ENCODE results near the gene TTC3. TPM values are rescaled to one million over a fixed set of nuclear protein-coding genes. Genes with fewer than 3 reads are reported as not detected.

TTC3 gene
- total RNA-seq, 1 experiment from 2014 or later, result 92.8 TPM

DNA sequence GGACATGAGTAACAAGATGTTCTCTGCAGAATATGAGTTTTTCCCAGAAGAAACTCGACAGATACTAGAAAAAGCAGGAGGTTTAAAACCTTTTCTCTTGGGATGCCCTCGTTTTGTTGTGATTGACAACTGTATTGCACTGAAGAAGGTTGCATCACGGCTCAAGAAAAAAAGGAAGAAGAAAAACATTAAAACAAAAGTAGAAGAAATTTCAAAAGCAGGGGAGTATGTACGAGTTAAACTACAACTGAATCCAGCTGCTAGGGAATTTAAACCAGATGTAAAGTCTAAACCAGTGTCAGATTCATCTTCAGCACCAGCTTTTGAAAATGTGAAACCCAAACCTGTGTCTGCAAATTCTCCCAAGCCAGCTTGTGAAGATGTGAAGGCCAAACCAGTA is 92.5 kb downstream of the TTC3 start:
- Mint-ChIP-seq H3K36me3 (ENCODE audit: insufficient read depth, unreplicated experiment) (peaks cover 45% of the 10 kb centered on the region), H3K4me1 (ENCODE audit: low read depth, unreplicated experiment) (no peaks in the 10 kb centered on the region), H3K27ac (ENCODE audit: unreplicated experiment) (no peak overlapping the region), H3K9me3 (ENCODE audit: unreplicated experiment) (no peaks in the 10 kb centered on the region), H3K27me3 (ENCODE audit: insufficient read depth, unreplicated experiment) (no peaks in the 10 kb centered on the region), H3K4me3 (ENCODE audit: unreplicated experiment) (no peak overlapping the region)
- POLR2A ChIA-PET, result no interaction called here
- no peaks in the 10 kb centered on the region for H3K9me3 ChIP-seq
- H3K4me1 ChIP-seq, result no peaks in the 10 kb centered on the region
- intact Hi-C loops (cut with micrococcal nuclease; ENCODE audit: unreplicated experiment), result no loop called here
- H3K4me3 ChIP-seq (ENCODE audit: low read depth, low read length), result no peak overlapping the region
- BruUV-seq (replicated peaks), result no TSS peak
- TF ChIP-seq, protein P1, sequence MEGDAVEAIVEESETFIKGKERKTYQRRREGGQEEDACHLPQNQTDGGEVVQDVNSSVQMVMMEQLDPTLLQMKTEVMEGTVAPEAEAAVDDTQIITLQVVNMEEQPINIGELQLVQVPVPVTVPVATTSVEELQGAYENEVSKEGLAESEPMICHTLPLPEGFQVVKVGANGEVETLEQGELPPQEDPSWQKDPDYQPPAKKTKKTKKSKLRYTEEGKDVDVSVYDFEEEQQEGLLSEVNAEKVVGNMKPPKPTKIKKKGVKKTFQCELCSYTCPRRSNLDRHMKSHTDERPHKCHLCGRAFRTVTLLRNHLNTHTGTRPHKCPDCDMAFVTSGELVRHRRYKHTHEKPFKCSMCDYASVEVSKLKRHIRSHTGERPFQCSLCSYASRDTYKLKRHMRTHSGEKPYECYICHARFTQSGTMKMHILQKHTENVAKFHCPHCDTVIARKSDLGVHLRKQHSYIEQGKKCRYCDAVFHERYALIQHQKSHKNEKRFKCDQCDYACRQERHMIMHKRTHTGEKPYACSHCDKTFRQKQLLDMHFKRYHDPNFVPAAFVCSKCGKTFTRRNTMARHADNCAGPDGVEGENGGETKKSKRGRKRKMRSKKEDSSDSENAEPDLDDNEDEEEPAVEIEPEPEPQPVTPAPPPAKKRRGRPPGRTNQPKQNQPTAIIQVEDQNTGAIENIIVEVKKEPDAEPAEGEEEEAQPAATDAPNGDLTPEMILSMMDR (IDR thresholded peaks at IDR 0.05; ENCODE audit: insufficient read depth in 1 of 2, low read depth in 1 of 2, low read length in 1 of 2, severe bottlenecking in 1 of 2, unreplicated experiment in 1 of 2), result no peak
- H3K36me3 ChIP-seq (ENCODE audit: control insufficient read depth, insufficient read depth, low read length), result no peaks in the 10 kb centered on the region; the same call in 1 of the 2 replicates
- CTCF ChIA-PET, result no interaction called here
- DNase-seq, result no peak
- no peaks in the 10 kb centered on the region for H3K27me3 ChIP-seq (replicated peaks; ENCODE audit: control insufficient read depth, insufficient read depth, low read length)

DNA sequence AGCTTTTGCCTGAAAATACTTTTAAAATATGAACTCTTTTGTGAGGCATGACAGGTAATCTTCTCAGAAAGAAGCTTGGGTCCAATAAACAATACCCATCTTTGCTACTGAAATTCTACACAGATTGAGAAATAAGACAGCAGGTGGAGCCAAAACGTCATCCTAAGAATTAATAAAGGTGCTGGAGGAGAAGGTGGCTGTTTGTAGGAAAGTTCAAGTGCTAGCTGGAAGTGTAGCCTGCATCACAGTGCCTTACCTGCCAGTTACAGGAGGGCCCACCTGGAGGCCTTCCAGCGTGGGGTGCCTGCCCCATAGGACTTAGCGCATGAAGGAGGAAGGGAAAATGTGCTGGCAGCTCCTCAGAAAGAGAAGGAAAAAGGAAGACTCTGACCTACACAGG is 93.7 kb downstream of the TTC3 start:
- Histone ChIP-seq H3K27me3 (replicated peaks; ENCODE audit: control insufficient read depth, insufficient read depth, low read length) (no peaks in the 10 kb centered on the region), H3K9me3 (no peaks in the 10 kb centered on the region), H3K4me3 (ENCODE audit: low read depth, low read length) (no peak overlapping the region), H3K36me3 (ENCODE audit: control insufficient read depth, insufficient read depth, low read length) (no peaks in the 10 kb centered on the region), H3K4me1 (no peaks in the 10 kb centered on the region)
- intact Hi-C loops (cut with micrococcal nuclease; ENCODE audit: unreplicated experiment), result loop anchor here (2.0 kb wide), 1 partner anchor 54 kb away; no protein-coding TSS in a partner anchor
- DNase-seq, result peak in 1 of 2 experiments; percentile 17
- no peak overlapping the region for H3K4me3 Mint-ChIP-seq (ENCODE audit: unreplicated experiment)
- no peaks in the 10 kb centered on the region for H3K27me3 Mint-ChIP-seq (ENCODE audit: insufficient read depth, unreplicated experiment)
- TF ChIP-seq, protein P1 (IDR thresholded peaks at IDR 0.05; ENCODE audit: insufficient read depth in 1 of 2, low read depth in 1 of 2, low read length in 1 of 2, severe bottlenecking in 1 of 2, unreplicated experiment in 1 of 2), result no peak
- CTCF ChIA-PET, result no interaction called here
- H3K9me3 Mint-ChIP-seq (ENCODE audit: unreplicated experiment), result no peaks in the 10 kb centered on the region
- no TSS peak for BruUV-seq (replicated peaks)
- no peak overlapping the region for H3K27ac Mint-ChIP-seq (ENCODE audit: unreplicated experiment)
- H3K4me1 Mint-ChIP-seq (ENCODE audit: low read depth, unreplicated experiment), result no peaks in the 10 kb centered on the region
- peaks cover 39% of the 10 kb centered on the region for H3K36me3 Mint-ChIP-seq (ENCODE audit: insufficient read depth, unreplicated experiment)
- POLR2A ChIA-PET, result no interaction called here

DNA sequence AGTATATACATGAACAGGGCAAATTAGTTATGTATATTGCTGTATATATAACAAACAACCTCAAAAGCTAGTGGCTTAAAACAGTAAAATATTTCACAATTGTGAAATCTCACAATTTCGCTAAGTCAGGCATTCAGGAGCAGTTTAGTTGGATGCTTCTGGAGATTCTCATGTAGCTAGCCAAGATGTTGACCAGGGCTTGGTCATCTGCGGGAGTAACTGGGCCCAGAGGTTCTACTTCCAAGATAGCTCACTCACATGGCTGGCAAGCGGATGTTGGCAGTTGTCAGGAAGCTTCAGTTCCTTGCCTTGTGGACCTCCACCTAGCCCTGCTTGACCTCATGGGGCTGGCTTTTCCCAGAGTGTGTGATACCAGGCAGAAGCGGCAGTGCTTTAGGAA is 95.6 kb downstream of the TTC3 start:
- H3K9me3 ChIP-seq, result no peaks in the 10 kb centered on the region
- intact Hi-C loops (cut with micrococcal nuclease; ENCODE audit: unreplicated experiment), result no loop called here
- peaks cover 54% of the 10 kb centered on the region for H3K36me3 Mint-ChIP-seq (ENCODE audit: insufficient read depth, unreplicated experiment)
- H3K27me3 Mint-ChIP-seq (ENCODE audit: insufficient read depth, unreplicated experiment), result no peaks in the 10 kb centered on the region
- H3K36me3 ChIP-seq (ENCODE audit: control insufficient read depth, insufficient read depth, low read length), result no peaks in the 10 kb centered on the region
- no peaks in the 10 kb centered on the region for H3K4me1 ChIP-seq
- no peaks in the 10 kb centered on the region for H3K27me3 ChIP-seq (replicated peaks; ENCODE audit: control insufficient read depth, insufficient read depth, low read length)
- H3K4me3 ChIP-seq (ENCODE audit: low read depth, low read length), result no peak overlapping the region
- no TSS peak for BruUV-seq (replicated peaks)
- H3K27ac Mint-ChIP-seq (ENCODE audit: unreplicated experiment), result no peak overlapping the region
- TF ChIP-seq, protein P1 (IDR thresholded peaks at IDR 0.05; ENCODE audit: insufficient read depth in 1 of 2, low read depth in 1 of 2, low read length in 1 of 2, severe bottlenecking in 1 of 2, unreplicated experiment in 1 of 2), result no peak
- H3K4me3 Mint-ChIP-seq (ENCODE audit: unreplicated experiment), result no peak overlapping the region
- H3K4me1 Mint-ChIP-seq (ENCODE audit: low read depth, unreplicated experiment), result no peaks in the 10 kb centered on the region
- ChIA-PET CTCF (no interaction called here), POLR2A (no interaction called here)
- no peak for DNase-seq
- no peaks in the 10 kb centered on the region for H3K9me3 Mint-ChIP-seq (ENCODE audit: unreplicated experiment)

Measured in Caco-2 (cell line).